CD4-positive, alpha-beta T cell treated with Interleukin-4 for 4 hours (primary cell): ENCODE measurements around the gene SMARCAL1.

Source experiments
- DNase-seq: peaks from one replicate; pipeline ENCODE4 v3.0.0-alpha.2; 2020

The SMARCAL1 gene

DNA sequence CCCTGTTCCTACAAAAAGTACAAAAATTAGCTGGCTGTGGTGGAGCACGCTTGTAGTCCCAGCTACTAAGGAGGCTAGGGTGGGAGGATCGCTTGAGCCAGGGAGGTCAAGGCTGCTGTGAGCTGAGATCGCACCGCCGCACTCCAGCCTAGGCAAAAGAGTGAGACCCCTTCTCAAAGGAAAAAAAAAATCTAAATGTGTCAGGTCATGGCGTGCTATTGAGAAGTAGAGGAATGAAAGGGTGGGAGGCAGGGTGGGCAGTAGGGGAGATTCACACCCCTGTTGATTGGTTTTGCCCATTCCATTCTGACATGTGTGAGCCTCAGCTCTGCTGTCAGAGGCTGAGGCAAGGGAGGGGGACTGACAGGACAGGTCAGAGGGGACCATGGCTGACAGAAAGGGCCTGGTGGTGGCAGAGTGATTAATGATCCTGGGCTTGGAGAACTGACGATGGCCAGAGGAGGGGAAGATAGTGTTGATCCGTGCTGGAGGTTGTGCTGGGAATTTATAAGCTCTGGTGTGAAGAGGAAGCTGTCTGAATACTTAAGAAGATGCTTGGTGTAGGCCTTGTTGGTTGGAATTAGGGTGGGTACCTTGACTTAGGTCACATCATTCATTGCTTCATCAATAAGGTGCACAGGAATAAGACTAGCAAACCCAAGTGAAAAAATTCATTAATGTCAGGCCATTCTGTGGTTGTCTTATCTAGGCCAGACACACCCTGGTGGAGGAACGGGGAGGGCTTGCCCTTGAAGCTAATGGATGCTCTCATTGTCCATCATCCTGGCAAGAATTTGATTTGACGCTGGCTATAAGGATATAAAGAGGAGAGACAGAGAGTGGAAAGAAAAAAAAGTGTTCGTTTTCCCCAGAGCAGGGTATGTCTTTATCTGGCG is 19.1 kb upstream of the SMARCAL1 start:
- DNase-seq, result no peak

DNA sequence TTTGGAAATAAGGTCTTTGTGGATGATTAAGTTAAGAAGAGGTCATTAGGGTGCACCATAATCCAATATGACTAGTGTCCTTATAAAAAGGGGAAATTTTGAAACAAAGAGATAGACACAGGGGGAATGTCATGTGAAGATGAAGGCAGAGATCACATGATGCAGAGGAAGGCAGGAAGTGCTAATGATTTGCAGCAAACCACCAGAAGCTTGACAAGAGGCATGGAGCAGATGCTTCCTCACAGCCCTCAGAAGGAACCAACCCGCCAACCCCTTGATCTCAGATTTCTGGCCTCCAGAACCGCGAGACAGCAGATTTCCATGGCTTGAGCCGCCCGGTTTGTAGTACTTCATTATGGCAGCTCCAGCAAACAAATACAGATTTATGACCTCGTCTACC is 17.4 kb upstream of the SMARCAL1 start:
- DNase-seq, result no peak

DNA sequence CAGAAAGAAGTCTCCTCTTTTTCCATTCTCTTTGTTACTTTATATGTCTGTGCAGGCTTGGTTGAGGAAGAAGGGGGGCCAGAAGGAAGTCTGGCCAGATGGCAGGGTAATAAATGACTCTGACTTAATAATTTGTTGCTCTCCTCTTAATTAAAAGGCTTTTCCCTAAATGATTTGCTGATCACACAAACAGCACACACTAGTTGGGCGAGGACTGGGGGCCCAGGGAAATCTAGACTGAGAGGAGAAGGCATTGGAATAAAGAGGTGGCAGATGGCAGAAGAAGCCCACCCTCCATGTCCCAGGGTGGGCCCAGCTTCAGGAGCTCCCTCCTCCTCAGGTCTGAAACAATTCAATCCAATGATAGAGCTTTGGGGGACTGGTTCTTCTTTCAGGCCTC is 12.7 kb upstream of the SMARCAL1 start:
- DNase-seq, result no peak

DNA sequence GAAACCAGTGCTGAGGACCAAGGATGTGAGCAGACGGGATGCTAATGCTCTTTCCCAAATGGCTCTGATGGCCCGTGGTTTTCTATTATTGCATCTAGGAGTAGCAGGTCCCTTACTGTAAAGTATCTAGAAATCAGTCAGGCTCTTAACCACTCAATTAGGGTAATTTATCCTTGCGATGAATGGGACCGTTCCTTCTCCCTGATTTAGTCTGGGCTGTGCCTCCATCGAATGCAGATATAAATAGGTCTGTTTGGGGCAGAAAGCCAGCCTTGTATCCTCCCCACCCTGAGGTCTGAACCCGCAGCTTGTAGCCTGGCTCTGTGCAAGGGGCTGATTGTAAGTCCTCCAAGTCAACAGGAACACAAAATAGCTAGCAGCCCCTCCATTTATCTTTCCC is 9.5 kb upstream of the SMARCAL1 start:
- DNase-seq, result no peak

DNA sequence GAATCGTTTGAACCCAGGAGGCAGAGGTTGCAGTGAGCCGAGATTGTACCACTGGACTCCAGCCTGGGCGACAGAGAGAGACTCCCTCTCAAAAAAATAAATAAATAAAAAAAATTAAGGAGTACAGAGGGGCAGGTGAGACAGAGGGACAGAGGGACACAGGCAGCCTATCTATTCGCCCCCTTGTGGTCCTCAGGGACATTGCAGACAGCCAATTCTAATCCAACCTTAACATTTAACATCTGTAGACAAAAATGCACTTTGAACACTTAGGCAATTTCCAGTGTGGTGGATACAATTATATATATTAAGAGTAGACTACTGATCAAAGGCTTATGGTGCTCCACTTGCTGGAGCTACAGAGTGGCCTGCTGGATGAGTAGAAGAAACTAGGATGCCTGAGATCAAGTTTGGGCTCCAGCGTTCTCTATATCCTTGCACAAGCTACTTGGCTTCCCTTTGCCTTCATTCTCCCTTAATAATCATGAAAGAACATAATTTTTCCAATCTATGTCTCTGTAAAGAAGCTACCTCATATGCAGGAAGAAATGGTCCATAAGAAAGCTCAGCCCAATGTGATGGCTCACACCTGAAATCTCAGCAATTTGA is 8.2 kb upstream of the SMARCAL1 start:
- DNase-seq, result peak; percentile 60

DNA sequence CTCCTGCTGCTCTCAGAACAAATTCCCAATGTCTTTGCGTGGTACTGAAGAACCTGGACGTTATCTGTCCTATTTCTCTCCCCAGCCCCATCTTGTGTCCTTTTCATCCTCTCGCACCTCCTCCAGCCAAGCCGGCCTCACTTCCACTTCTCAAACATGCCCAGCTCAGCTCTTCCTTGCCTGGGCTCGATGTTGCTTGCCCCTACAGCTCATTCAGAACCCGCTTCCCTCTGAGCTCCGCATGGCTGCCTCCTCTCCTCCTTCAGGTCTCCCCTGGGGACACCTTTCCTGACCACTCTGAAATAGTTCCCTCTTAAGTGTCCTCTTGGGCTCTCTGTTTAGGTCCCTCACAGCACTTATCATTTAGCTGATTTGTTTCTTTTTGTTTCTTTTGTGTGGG is 6.7 kb upstream of the SMARCAL1 start:
- no peak for DNase-seq

DNA sequence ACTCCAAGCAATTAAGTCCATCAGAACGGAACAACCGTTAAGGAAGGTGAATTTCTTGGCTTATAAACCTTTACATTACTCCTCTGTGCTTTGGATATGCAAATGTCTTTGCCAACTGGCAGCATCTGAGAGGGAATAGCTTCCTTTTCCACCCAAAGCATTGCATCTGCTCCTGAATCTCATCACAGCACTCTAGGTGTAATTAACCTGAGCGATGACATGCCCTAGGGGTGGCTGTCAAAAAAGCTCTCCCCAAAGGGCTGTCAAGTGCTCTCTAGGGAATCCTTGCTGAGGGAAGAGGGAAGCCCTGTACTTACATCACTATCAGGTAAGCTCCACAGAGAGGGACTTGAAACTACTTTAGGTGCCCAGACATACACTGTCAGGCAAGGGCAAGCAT is 5.5 kb upstream of the SMARCAL1 start:
- DNase-seq, result no peak

DNA sequence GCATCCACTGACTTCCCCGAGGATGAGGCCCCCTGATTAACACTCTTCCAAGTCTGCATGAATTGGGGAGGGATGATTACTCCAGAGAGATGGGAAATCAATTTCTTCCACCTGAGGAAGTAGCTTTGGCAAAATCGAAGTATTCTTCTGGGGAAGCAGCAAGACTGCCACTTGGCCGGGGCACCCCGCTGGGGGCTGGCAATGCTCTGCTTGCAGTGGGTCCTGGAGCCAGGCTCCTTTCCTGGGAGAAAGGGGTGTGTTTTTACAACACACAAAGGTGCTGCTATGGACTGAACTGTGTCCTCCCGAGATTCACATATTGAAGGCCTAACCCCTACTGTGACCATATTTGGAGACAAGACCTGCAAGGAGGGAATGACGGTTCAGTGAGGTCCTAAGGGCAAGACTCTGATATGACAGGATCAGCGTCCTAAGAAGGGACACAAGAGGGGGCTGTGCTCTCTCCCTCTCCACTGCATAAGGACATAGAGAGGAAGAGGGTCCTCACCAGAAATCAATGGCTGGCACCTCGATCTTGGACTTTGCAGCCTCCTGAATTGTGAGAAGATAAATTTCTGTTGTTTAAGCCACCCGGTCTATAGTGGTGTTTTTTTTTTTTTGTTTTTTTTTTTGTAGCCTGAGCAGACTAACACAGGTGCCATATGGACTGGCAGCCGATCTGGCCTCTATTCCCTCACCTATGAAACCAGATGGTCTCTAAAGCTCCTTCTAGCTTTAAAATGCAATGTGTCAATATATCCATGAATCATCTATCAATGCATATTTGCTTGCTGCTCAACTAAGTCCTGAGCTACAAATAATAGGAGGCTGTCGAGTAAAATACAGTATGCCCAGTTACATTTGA is 3.6 kb upstream of the SMARCAL1 start:
- DNase-seq, result no peak

DNA sequence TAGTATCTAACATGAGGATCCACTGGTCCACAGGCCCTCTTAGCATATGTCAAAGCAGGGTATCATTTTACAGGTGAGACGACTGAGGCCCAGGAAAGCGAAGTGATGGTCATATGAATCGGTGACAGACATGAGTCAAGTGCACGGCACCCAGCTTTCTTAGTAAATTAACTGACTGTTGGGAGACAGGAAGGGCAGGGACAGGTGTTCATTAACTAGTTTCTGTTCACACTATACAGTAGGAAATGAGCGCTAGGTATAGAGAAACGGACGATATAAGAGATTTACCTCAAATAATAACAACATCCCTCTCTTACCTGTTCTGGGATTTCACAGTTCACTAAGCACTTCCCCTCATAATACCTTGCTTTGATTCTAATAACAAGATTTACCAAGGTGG is 1.7 kb upstream of the SMARCAL1 start:
- DNase-seq, result no peak

DNA sequence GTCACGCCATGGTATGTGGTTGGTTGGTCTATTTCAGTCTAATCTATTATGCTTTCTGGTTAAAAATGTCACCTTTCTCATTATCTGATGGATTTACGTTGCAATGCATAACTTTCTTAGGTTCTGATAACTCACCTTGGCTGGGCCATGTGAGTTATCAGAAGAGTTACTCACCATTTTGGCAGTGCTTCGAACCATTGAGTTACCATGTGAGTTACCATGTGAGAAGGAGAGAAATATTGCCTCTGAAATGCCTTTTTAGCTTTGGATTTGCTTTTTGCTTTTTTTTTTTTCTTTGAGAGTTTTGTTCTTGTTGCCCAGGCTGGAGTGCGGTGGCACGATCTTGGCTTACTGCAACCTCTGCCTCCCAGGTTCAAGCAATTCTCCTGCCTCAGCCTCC is 1.6 kb downstream of the SMARCAL1 start:
- DNase-seq, result no peak

DNA sequence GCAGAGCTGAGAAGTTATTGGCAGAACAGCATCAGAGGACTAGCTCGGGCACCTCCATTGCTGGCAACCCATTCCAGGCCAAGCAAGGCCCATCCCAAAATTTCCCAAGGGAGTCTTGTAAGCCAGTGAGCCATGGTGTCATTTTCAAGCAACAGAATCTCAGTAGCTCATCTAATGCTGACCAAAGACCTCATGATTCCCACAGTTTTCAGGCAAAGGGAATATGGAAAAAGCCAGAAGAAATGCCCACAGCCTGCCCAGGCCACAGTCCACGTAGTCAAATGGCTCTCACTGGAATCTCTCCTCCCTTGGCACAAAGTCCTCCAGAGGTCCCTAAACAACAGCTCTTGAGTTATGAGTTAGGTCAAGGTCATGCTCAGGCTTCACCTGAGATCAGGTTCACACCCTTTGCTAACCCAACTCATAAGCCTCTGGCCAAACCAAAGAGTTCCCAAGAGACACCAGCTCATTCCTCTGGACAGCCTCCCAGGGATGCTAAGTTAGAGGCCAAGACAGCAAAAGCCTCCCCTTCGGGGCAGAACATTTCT is 2.6 kb downstream of the SMARCAL1 start:
- DNase-seq, result no peak

DNA sequence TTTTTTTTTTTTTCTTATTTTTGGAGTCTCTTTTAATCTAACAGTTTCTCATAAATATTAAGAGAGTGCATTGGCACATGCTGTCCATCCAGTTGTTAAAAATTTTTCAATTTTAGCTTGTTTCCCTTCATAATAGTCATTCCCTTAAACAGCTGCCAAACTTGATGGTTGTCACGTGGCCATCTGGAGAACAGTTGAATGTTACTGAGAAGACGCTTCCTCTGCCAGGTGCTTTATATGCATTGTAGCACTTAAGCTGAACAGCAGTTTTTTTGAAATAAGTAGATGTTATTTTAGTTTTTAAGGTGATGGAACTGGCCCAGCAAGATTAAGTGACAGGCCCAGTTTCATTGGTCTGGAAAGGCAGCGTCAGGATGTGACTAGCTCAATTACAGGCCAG is 3.3 kb downstream of the SMARCAL1 start:
- no peak for DNase-seq

DNA sequence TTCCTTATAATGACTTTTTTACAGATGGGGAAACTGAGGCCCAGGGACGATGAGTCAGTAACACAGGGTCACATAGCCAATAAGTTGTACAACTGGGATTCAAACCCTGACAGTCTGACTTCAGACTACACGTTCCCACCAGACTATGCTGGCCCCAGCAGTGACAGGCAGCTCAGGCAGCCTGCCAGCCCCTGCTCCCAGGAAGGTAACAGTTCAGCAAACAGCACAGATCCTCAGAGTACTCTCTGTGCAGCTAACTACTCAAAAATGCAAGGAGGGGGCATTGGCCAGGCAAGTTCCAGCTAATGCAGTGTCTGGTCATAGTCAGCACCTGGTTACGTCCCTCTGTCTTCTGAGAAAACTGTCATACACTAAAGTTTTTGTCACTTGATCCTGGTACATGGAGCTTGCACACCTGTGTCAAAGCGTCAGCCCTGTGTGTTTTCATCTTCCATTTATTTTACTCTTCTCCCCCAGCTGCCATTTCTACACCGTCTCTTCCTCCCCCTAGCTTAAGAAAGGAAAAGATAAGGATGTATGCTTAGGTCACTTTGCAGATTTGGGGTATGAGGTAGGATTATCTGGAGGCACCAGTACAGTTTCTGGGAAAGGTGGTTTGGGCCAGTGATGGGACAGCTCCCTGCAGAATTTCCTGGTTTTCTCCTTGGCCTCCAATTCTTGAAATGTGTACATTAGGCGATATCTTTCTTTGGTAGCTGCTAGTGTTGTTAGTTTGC is 4.5 kb downstream of the SMARCAL1 start:
- no peak for DNase-seq

DNA sequence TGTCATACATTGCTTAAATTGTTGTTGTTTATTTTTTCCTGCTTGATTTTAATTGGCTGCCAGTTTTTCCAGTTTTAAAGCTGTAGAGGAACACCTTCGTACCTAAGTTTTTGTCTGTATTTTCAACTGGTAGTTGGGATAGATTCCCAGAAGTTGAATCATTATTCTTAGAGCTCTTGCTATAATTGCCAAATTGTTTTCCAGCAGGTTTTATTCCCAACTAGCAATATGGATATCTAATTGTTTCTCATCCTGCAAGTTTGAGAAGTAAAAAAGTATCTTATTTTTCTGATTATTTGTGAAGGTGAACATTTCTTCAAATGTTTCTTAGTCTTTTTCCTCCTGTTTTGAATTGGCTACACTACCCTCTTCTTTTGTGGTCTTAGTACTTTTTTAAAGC is 6.7 kb downstream of the SMARCAL1 start:
- DNase-seq, result no peak

DNA sequence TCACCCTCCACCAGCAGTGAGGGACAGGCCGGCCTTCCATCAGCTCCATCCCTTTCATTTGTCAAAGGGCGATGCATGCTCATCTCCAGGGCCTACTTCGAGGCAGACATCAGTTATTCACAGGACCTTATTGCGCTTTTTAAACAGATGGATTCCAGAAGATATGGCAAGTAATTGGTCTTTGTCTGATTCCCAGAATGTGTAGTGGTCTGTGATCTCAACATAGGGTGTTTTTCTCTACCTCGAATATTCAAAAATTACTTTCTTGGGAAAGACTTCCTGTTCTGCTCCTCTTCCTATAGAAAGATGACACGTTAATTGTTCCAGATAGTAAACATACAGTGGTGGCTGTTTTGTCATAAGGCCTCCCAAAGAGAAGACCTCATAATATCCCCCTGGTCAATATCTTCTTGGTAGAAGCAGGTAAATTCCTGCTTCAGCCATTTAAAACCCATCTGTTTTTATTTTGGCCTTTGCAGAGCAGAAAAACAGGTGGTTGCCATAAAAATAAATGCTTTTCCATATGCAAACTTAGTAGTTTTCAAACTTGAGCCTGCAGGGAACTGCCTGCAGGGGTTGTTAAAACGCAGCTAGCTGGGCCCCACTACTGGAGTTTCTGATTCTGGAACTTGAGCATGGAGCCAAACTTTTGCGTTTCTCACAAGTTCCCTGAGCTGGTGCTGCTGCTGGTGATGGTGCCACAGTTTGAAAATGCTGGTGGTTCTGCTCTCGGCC is 8.2 kb downstream of the SMARCAL1 start:
- no peak for DNase-seq

DNA sequence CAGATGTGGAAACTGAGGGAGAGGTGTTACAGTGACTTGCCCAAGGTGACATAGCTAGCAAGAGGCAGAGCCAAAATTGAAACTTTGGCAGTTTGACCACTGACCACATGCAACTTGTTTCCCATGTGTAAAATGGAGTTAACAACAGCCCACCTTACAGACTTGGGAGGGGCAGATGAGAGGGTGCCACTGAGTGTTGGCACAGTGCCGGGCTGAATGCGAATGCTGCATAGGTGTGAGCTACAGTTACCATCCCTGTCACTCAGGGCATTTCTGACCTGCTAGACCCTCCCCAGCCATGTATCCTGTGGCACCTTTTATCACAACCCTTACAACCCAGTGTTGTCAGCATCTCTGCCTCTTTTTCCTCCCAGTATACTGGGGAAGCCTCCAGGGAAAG is 10.8 kb downstream of the SMARCAL1 start:
- no peak for DNase-seq

DNA sequence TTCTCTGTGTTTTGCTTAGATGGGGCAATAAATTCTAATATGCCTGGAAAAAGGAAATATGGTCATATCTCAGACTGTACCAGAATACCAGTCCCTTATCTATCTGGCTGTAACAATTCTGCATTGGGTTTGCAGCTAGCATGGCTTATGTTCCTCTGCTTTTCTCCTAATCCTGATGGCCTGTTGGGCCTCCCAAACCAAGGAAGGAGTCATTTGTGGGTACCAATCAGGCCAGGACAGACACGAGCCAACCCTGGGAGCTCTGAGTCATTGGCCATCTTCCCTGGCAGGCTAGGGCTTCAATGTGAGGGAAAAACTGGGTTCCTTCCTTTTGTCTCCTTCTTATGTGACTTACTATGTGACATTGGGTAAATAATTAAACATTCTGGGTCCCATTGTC is 12.0 kb downstream of the SMARCAL1 start:
- no peak for DNase-seq

DNA sequence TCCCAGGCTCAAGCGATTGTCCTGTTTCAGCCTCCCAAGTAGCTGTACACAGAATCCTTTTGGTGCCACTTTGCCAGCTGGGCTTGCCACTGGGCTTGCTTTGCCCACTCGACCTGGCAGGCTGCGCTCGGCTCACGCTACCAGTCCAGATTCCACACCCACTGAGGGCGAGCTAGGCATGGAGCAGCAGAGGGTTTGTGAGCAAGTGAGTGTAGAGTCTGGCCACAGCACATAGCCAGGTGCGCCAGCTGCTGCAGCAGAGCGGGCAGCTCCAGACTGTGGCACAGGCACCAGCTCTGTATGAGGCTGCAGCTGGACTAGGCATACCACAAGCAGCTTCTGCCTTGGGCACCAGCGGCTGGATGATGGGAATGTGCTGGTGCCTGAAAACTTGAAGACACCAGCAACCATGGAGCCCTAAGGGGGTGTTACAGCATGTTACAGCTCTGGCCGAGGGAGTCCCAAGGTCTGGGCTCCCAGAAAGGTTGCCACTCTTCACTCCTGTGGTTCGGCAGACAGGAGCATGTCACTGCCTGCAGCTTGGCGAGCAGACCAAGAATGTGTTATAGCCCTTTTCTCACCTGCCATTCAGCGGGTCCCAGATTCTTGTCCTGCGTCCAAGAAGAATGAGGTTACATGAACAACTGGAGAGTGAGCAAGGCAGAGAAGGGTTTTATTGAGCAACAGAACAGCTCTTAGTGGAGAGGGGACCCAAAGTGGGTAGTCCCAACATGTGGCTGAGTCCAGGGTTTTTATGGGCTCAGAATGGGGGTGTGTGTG is 12.9 kb downstream of the SMARCAL1 start:
- DNase-seq, result no peak

DNA sequence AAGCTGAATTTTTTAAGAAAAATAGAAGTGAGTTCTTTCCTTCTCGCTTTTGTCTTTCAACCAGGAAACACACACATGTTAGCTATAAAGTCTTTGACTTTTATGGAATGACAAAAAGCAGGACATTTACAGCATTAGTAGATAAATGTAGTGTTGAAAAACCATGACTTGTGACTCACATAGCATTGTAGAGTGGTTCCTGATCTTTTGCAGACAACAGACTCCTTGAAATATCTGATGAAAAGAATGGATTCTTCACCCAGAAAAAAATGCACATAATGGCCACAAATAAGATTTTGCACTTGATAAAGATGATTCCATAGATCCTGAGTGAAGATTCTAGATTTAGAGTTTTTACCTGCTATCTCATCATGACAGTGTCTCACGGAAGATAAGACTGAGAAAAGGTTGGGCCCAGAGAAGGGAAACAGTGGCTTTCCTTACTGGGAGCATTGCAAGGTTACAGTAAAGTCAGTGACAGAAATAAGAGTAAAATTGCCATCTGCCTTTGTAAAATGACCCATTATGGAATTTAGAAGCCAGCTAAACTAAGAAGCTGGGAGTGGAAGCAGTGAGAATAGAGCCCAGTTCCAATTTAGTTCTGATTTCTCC is 14.0 kb downstream of the SMARCAL1 start:
- no peak for DNase-seq

DNA sequence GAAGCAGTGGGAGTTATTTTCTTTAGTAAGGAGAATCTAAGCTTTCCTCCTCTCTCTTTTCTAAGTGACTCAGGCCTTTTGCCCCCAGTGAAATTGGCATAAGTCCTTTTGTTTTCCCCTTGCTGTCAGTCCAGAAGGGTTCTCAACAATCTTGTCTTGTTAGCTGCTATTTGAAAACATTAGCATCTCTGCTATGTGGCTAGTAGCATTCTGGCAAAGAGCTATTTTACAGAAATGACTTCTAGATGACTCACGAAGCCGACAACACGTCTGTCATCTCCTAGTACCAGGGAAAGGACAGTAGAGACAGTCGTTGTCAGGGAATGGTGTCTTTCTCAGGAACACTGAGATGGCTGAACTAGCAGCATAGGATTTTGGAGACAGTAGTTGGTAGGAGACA is 14.7 kb downstream of the SMARCAL1 start:
- no peak for DNase-seq
